HepG2 (cell line): ENCODE data around the gene DCTN2.

Source experiments
- CBX5 ChIP-seq: sonication (generic); formaldehyde crosslinking; IDR thresholded peaks from 2 replicates; pipeline ENCODE4 v1.4.0; 2020; ENCODE audit warnings: missing genetic modification reagents, borderline replicate concordance
- CREM ChIP-seq, 2 experiments: sonication (generic) in 1 of 2; formaldehyde crosslinking in 1 of 2; IDR thresholded peaks; 2 replicates each; pipeline versions ENCODE4 v1.4.0 to v1.6.1; 2016 to 2020; ENCODE audit warnings: antibody characterized with exemption in 1 of 2, mild to moderate bottlenecking in 1 of 2, missing genetic modification reagents in 1 of 2
- MXD4 ChIP-seq: IDR thresholded peaks from 2 replicates; pipeline ENCODE4 v1.6.1; 2016; ENCODE audit warnings: mild to moderate bottlenecking, missing biosample characterization, missing genetic modification reagents
- RFX5 ChIP-seq: IDR thresholded peaks from 2 replicates; pipeline ENCODE4 v1.6.1; 2011; ENCODE audit warnings: low read depth, low read length, improper control_type of control experiment
- ZNF207 ChIP-seq: fragments of 450-650 bp; IDR thresholded peaks from 2 replicates; pipeline ENCODE4 v1.6.1; 2016; ENCODE audit warnings: antibody characterized with exemption, borderline replicate concordance
- ZNF234 ChIP-seq: sonication (generic); formaldehyde crosslinking; conservative IDR thresholded peaks from 2 replicates; pipeline ENCODE4 v1.5.1; 2020; ENCODE audit warnings: mild to moderate bottlenecking, missing genetic modification reagents
- ZNF282 ChIP-seq: fragments of 450-650 bp; IDR thresholded peaks from 2 replicates; pipeline ENCODE4 v1.6.1; 2018; ENCODE audit not compliant: partially characterized antibody
- TF ChIP-seq, protein P1 (sequence below): sonication (generic); formaldehyde crosslinking; IDR thresholded peaks from 2 replicates; pipeline ENCODE4 v1.9.0; 2021; ENCODE audit warnings: missing genetic modification reagents, mild to moderate bottlenecking, borderline replicate concordance
- TF ChIP-seq, protein P2 (sequence below): sonication (generic); formaldehyde crosslinking; IDR thresholded peaks from 2 replicates; pipeline ENCODE4 v1.5.0; 2020; ENCODE audit warnings: mild to moderate bottlenecking, missing genetic modification reagents, moderate library complexity
- TF ChIP-seq, protein P3 (sequence below), 2 experiments: sonication (generic) in 1 of 2; formaldehyde crosslinking in 1 of 2; IDR thresholded peaks; 2 replicates each; pipeline versions ENCODE4 v1.5.1 to v1.6.1; 2011 to 2020; ENCODE audit warnings: borderline replicate concordance in 1 of 2, low read depth in 1 of 2, low read length in 1 of 2, mild to moderate bottlenecking in 1 of 2, missing genetic modification reagents in 1 of 2, moderate library complexity in 1 of 2
- TF ChIP-seq, protein P4 (sequence below): sonication (generic); formaldehyde crosslinking; IDR thresholded peaks from 2 replicates; pipeline ENCODE4 v1.5.0; 2020; ENCODE audit warnings: mild to moderate bottlenecking, missing genetic modification reagents

DNA sequence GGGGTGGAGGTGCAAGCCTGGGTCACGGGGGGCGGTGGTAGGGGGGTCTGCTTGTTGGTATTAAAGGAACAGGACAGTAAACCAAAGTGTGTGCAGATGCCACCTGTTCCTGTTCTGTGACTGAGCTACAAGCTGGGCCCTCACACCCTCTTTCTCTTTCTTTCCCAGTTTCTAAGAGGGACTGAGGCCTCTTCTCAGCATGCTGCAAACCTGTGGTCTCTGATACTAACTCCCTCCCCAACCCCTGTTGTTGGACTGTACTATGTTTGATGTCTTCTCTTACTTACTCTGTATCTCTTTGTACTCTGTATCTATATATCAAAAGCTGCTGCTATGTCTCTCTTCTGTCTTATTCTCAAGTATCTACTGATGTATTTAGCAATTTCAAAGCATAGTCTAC, 37.1 kb upstream of the DCTN2 start:
- TF ChIP-seq MXD4 (CRISPR knock-in tag) (no peak), ZNF234 (CRISPR knock-in tag) (no peak), ZNF207 (no peak), CBX5 (no peak), ZNF282 (no peak), CREM (IDR thresholded peaks at IDR 0.05) (no peak), CREM (CRISPR knock-in tag; IDR thresholded peaks at IDR 0.05) (no peak), RFX5 (no peak)
- TF ChIP-seq, protein P1, sequence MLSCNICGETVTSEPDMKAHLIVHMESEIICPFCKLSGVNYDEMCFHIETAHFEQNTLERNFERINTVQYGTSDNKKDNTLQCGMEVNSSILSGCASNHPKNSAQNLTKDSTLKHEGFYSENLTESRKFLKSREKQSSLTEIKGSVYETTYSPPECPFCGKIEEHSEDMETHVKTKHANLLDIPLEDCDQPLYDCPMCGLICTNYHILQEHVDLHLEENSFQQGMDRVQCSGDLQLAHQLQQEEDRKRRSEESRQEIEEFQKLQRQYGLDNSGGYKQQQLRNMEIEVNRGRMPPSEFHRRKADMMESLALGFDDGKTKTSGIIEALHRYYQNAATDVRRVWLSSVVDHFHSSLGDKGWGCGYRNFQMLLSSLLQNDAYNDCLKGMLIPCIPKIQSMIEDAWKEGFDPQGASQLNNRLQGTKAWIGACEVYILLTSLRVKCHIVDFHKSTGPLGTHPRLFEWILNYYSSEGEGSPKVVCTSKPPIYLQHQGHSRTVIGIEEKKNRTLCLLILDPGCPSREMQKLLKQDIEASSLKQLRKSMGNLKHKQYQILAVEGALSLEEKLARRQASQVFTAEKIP (CRISPR knock-in tag), result no peak
- TF ChIP-seq, protein P2, sequence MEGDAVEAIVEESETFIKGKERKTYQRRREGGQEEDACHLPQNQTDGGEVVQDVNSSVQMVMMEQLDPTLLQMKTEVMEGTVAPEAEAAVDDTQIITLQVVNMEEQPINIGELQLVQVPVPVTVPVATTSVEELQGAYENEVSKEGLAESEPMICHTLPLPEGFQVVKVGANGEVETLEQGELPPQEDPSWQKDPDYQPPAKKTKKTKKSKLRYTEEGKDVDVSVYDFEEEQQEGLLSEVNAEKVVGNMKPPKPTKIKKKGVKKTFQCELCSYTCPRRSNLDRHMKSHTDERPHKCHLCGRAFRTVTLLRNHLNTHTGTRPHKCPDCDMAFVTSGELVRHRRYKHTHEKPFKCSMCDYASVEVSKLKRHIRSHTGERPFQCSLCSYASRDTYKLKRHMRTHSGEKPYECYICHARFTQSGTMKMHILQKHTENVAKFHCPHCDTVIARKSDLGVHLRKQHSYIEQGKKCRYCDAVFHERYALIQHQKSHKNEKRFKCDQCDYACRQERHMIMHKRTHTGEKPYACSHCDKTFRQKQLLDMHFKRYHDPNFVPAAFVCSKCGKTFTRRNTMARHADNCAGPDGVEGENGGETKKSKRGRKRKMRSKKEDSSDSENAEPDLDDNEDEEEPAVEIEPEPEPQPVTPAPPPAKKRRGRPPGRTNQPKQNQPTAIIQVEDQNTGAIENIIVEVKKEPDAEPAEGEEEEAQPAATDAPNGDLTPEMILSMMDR (CRISPR knock-in tag), result no peak
- TF ChIP-seq, protein P3, sequence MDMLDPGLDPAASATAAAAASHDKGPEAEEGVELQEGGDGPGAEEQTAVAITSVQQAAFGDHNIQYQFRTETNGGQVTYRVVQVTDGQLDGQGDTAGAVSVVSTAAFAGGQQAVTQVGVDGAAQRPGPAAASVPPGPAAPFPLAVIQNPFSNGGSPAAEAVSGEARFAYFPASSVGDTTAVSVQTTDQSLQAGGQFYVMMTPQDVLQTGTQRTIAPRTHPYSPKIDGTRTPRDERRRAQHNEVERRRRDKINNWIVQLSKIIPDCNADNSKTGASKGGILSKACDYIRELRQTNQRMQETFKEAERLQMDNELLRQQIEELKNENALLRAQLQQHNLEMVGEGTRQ (IDR thresholded peaks at IDR 0.05; ENCODE audit: low read depth, low read length), result no peak
- TF ChIP-seq, protein P3 (CRISPR knock-in tag; IDR thresholded peaks at IDR 0.05; ENCODE audit: borderline replicate concordance), result no peak
- TF ChIP-seq, protein P4, sequence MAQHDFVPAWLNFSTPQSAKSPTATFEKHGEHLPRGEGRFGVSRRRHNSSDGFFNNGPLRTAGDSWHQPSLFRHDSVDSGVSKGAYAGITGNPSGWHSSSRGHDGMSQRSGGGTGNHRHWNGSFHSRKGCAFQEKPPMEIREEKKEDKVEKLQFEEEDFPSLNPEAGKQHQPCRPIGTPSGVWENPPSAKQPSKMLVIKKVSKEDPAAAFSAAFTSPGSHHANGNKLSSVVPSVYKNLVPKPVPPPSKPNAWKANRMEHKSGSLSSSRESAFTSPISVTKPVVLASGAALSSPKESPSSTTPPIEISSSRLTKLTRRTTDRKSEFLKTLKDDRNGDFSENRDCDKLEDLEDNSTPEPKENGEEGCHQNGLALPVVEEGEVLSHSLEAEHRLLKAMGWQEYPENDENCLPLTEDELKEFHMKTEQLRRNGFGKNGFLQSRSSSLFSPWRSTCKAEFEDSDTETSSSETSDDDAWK, result no peak
